Activated CD4-positive, alpha-beta T cell treated with anti-CD3 and anti-CD28 coated beads, Interleukin-2, amount 10 ng/mL, durations not matched to agents 24 days and 14 days (primary cell): ENCODE results near the gene SLC13A1. TPM values are rescaled to one million over a fixed set of nuclear protein-coding genes. Genes with fewer than 3 reads are reported as not detected.
"Not testable (repeated sequence)": the region's sequence is repeated elsewhere in the genome, so short reads cannot be mapped to it uniquely, and the experiment has no call there.

Experiments
- DNase-seq: peaks from one replicate; pipeline ENCODE4 v3.0.0; 2022
- H3K27ac Mint-ChIP-seq: one replicate; pipeline ENCODE4 v1.8.0; 2022; ENCODE audit warnings: mild to moderate bottlenecking, mixed read lengths
- H3K27me3 Mint-ChIP-seq: one replicate; pipeline ENCODE4 v1.8.0; 2022; ENCODE audit warnings: mixed read lengths
- H3K36me3 Mint-ChIP-seq: one replicate; pipeline ENCODE4 v1.8.0; 2022; ENCODE audit warnings: low read depth, mild to moderate bottlenecking, mixed read lengths
- H3K4me1 Mint-ChIP-seq: one replicate; pipeline ENCODE4 v1.8.0; 2021; ENCODE audit warnings: mixed read lengths
- H3K4me3 Mint-ChIP-seq: one replicate; pipeline ENCODE4 v1.8.0; 2022; ENCODE audit warnings: mild to moderate bottlenecking, moderate library complexity, mixed read lengths
- H3K9me3 Mint-ChIP-seq: one replicate; pipeline ENCODE4 v1.8.0; 2021; ENCODE audit warnings: mixed read lengths
- intact Hi-C: fragments of 100-400 bp; cut with micrococcal nuclease; formaldehyde crosslinking; loops from one replicate; pipeline ENCODE4 v1.15.1; 2023
- total RNA-seq: library from RNA; stranded (reverse); gene quantifications from 2 replicates; pipeline ENCODE4 v1.2.3, GENCODE V29; 2022

SLC13A1 gene
- total RNA-seq, 1 donor from 2014 or later, result not detected

DNA sequence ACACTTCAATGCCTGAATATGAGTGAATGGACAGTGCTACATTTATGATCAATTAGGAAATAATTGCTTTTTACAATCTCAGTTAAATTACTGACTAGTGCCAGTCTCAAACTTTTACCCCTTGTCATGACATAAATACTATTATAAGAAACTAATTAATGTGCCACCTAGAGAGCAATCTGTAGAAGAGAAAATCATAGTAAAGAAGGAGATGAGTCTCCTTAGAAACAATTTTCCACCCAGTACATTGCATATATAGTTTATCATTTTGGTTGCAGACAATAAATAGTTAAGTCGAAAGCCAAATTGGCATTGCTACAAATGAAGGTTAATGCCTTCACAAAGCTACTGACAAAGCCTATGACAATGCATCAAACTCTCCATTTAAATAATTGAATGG, 68.6 kb downstream of the SLC13A1 start:
- Mint-ChIP-seq H3K36me3 (no peaks in the 10 kb centered on the region), H3K27me3 (no peaks in the 10 kb centered on the region), H3K27ac (no peak overlapping the region), H3K4me1 (no peaks in the 10 kb centered on the region), H3K4me3 (no peak overlapping the region), H3K9me3 (no peaks in the 10 kb centered on the region)
- intact Hi-C loops, result no loop called here
- DNase-seq, result no peak

DNA sequence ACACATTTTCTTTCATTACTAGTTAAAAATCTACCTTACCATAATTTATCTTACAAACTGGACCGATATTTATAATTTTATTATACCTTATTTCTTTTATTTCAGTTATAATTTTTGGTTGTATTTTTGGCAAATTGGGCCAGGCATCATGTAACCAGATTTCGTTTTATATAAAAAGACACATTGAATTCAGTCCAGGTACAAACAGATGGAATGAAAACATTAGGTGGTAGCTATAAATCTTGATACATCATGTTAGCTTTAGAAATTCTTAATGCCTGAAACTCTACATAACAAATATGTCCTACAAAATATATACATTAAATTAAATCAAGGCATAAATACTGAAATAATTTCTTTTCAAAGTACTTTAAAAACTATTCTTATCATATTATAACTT, 73.1 kb downstream of the SLC13A1 start:
- Mint-ChIP-seq H3K36me3 (no peaks in the 10 kb centered on the region), H3K4me3 (no peak overlapping the region), H3K9me3 (no peaks in the 10 kb centered on the region), H3K4me1 (no peaks in the 10 kb centered on the region), H3K27me3 (no peaks in the 10 kb centered on the region), H3K27ac (no peak overlapping the region)
- intact Hi-C loops, result no loop called here
- DNase-seq, result no peak

DNA sequence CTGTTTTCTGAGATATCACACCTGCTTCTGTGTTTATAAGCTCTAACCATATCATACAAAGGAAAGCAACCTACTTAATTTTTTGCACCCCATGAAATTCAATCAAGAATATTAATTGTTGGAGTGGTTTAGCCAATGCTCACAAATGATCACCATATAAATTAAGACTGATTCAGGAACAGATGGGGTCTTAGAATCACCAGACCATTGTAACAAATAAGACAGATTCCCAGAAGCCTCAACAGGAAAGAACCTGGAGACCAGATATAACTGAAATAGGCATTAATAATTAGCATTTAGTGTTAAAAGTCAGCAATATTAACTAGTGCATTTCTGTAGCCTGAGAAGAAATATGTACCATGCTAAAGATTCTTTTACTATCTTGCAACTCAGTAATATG, 73.6 kb downstream of the SLC13A1 start:
- DNase-seq, result no peak
- Mint-ChIP-seq H3K27ac (no peak overlapping the region), H3K27me3 (no peaks in the 10 kb centered on the region), H3K36me3 (no peaks in the 10 kb centered on the region), H3K4me1 (no peaks in the 10 kb centered on the region), H3K9me3 (no peaks in the 10 kb centered on the region), H3K4me3 (no peak overlapping the region)
- intact Hi-C loops, result no loop called here

DNA sequence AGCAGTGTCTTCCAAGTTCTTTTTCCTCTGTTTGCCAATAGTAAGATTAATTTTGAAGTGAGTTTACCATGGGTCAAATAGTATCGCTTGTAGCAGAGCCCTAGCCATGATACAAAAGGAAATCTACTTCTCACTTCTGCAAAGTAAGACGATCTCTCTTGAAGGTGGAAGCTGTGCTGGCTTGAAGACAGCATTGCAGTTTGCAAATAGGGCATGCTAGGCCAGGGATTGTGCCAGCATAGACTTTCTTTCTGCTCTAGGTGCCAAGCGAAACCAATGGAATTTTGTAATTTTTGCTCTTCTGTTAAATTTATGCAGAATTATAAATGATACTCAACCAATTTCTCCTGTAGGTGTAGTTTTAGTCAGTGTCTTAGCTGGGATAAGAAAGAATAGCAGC, 74.5 kb downstream of the SLC13A1 start:
- Mint-ChIP-seq H3K4me3 (no peak overlapping the region), H3K27me3 (no peaks in the 10 kb centered on the region), H3K36me3 (no peaks in the 10 kb centered on the region), H3K4me1 (no peaks in the 10 kb centered on the region), H3K9me3 (no peaks in the 10 kb centered on the region), H3K27ac (no peak overlapping the region)
- intact Hi-C loops, result no loop called here
- no peak for DNase-seq

DNA sequence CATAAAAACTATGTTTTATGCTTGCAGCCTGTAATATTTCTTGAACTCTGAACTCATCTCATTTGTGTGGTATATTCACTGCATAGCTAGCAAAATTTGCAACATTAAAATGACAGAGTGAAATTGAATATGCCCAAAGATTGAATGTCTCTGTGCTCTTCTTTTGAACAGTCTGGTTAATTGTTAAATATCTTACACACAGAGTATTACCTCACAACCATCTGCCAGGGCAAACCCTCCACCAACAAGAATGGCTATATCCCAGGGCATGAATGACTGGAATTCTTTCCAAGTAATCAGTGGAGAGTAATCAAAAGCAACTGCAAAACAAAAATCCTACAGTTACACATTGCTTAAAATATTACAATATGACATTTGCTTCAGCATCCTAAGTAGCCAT, 76.9 kb downstream of the SLC13A1 start:
- intact Hi-C loops, result no loop called here
- no peak for DNase-seq

DNA sequence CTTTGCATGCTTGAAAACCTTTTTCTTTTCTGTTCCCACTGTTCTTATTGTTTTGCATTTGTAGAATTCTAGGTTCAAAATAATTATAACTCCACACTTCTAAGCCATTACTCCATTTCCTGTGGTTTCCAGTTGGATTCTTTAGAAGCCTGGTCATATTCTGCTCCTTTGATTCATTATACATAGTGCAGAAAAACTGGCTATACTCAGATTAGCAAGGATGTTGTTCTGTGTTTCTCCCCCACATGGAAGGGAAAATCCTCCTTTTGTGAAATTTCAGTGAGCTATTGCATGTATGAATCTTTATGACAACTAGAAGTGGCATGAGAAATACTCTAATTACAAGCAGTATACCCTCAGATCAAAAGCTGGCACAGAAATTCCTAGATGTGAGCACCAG, 79.5 kb downstream of the SLC13A1 start:
- DNase-seq, result no peak
- H3K4me1 Mint-ChIP-seq, result no peaks in the 10 kb centered on the region
- no peak overlapping the region for H3K4me3 Mint-ChIP-seq
- H3K27ac Mint-ChIP-seq, result no peak overlapping the region
- intact Hi-C loops, result no loop called here
- no peaks in the 10 kb centered on the region for H3K27me3 Mint-ChIP-seq
- H3K36me3 Mint-ChIP-seq, result no peaks in the 10 kb centered on the region
- no peaks in the 10 kb centered on the region for H3K9me3 Mint-ChIP-seq

More for the DNA sequence above, 76.9 kb downstream of the SLC13A1 start:
- no peaks in the 10 kb centered on the region for H3K9me3 Mint-ChIP-seq
- no peaks in the 10 kb centered on the region for H3K36me3 Mint-ChIP-seq
- H3K4me1 Mint-ChIP-seq, result no peaks in the 10 kb centered on the region
- no peak overlapping the region for H3K4me3 Mint-ChIP-seq
- no peaks in the 10 kb centered on the region for H3K27me3 Mint-ChIP-seq
- H3K27ac Mint-ChIP-seq, result no peak overlapping the region

DNA sequence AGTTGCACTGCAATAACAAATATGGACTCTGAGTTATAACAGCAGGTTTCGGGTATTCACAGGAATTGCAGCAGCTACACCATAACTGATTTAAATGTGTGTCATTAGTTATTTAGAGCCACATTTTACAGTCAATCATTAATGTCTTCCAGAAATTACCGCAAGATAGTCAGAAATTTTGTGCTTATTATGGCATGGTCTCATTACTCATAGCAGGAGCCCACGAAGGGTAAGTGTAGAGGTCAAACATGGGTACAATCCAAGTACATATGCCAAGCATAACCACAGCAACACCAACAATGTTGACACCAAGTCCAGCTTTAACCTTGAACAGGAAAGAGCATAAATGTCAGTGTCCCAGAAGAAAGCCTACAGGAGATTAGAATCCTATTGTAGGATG, 84.4 kb downstream of the SLC13A1 start:
- Mint-ChIP-seq H3K27me3 (no peaks in the 10 kb centered on the region), H3K9me3 (no peaks in the 10 kb centered on the region), H3K27ac (no peak overlapping the region), H3K4me3 (no peak overlapping the region), H3K36me3 (no peaks in the 10 kb centered on the region), H3K4me1 (no peaks in the 10 kb centered on the region)
- intact Hi-C loops, result no loop called here
- DNase-seq, result no peak

DNA sequence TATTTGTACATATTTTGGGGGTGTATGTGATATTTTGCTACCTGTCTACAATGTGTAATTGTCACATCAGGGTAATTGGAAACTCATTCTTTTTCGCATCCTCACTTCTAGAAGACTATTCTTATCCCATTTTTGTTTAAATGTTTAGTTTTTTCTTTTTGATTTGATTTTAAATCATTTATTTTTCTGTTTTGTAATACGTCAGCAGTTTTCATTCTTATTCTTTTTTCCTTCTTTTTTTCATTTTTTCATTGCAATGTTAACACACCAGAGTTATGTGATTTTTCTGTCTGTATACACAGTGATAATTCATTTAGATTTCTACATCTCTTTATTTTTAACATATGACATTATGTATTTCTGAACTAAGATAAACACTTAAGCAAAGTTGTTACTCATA, 85.5 kb downstream of the SLC13A1 start:
- Mint-ChIP-seq H3K4me3 (no peak overlapping the region), H3K4me1 (no peaks in the 10 kb centered on the region), H3K27ac (no peak overlapping the region), H3K9me3 (no peaks in the 10 kb centered on the region), H3K27me3 (no peaks in the 10 kb centered on the region), H3K36me3 (no peaks in the 10 kb centered on the region)
- intact Hi-C loops, result no loop called here
- no peak for DNase-seq

DNA sequence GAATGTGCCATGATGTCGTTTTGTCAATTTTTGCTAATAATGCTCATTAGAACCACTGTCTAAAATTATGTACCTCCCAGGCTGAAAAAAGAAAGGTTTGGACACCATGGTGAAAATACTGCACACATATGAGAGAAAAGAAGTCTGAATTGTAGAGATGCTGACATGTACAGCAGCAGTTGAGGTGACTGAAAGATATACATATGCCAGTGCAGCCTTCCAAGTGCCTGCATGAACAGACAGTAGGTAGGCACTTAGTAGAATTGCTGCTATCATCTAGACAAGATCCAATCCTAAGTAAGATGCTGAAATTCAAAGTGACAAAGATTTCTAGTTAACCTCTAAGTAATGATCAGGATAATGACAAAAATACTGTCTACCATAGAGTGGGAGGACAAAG, 86.9 kb downstream of the SLC13A1 start:
- H3K4me3 Mint-ChIP-seq, result no peak overlapping the region
- no peak overlapping the region for H3K27ac Mint-ChIP-seq
- no peaks in the 10 kb centered on the region for H3K27me3 Mint-ChIP-seq
- no peaks in the 10 kb centered on the region for H3K4me1 Mint-ChIP-seq
- no peak for DNase-seq
- H3K9me3 Mint-ChIP-seq, result no peaks in the 10 kb centered on the region
- intact Hi-C loops, result no loop called here
- H3K36me3 Mint-ChIP-seq, result no peaks in the 10 kb centered on the region

DNA sequence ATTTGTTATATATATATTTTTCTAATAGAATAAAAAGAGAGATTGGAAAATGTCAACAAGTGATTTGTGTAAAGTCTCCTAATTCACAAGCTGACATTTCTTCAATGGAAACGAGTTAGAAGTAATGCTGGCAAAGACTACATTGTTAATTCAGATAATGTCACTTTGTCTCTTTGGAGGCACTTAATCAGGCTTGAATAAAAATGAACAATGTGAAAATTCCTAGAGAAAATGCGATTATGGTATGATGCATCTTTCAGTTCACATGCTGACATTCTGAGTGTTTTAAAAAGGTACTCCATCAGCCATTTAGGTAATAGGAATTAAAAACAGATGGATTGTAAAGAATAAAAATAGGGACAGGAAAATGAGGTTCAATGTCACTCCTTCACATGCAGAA, 100.1 kb downstream of the SLC13A1 start:
- DNase-seq, result no peak
- Mint-ChIP-seq H3K4me1 (no peaks in the 10 kb centered on the region), H3K27ac (no peak overlapping the region), H3K36me3 (no peaks in the 10 kb centered on the region), H3K4me3 (no peak overlapping the region), H3K9me3 (no peaks in the 10 kb centered on the region), H3K27me3 (no peaks in the 10 kb centered on the region)
- intact Hi-C loops, result no loop called here

DNA sequence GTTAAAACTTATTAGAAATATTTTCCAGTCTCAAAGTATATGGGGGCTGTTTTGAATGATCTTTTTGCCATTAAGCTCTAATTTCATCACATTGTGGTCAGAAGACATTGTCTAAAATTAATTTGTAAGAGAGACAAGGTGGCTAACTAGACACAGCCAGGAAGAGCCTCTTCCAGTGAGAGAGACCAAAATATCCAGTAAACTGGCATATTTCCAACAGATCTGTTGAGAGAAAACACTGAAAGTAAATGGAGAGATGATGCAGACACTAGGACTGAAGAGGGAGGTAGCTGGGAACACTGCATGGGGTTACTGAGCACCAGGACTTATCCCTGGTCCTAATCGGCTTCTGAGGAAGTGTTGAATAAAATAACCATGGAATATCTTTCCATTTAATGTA, 102.8 kb downstream of the SLC13A1 start:
- no peaks in the 10 kb centered on the region for H3K36me3 Mint-ChIP-seq
- intact Hi-C loops, result no loop called here
- H3K4me1 Mint-ChIP-seq, result no peaks in the 10 kb centered on the region
- no peaks in the 10 kb centered on the region for H3K9me3 Mint-ChIP-seq
- H3K4me3 Mint-ChIP-seq, result no peak overlapping the region
- DNase-seq, result no peak
- H3K27me3 Mint-ChIP-seq, result no peaks in the 10 kb centered on the region
- no peak overlapping the region for H3K27ac Mint-ChIP-seq

DNA sequence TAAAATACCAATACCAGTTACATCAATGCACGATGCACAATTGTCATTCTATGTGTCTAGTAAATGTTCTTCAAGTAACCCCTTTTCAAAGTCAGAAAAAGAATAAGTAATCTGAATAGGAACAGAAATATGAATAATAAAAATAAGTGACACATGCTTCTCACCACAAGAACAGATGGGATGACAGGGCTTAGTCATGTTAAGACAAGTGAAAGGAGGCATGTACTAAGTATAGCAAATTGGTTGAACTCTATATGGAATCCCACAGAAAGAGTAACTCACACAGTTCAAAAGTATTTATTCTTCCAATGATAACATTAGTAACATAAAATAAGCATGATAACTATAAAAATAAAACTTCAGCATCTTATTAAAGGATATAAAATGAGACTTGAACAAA, 103.3 kb downstream of the SLC13A1 start:
- H3K27me3 Mint-ChIP-seq, result no peaks in the 10 kb centered on the region
- no peak overlapping the region for H3K4me3 Mint-ChIP-seq

DNA sequence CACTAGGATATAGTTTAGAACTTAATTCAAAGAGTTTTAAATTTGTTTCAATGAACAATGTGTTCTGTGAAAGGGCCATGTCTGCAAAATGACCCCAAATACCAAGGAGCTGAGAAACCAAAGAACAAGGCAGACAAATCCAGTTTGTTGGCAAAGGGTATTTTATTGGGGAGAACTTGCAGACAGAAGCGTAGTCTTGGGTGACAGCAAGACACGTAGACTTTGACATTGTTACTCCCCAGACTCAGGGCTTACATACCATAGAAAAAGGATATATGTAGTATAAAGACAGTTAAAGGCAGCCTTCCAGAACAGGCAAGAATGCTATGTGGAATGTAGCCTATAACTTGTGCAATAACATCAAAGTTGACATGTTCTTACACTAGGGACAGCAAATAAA, 109.3 kb downstream of the SLC13A1 start:
- no peak for DNase-seq
- no peak overlapping the region for H3K4me3 Mint-ChIP-seq
- no peaks in the 10 kb centered on the region for H3K36me3 Mint-ChIP-seq
- H3K27me3 Mint-ChIP-seq, result no peaks in the 10 kb centered on the region
- H3K9me3 Mint-ChIP-seq, result no peaks in the 10 kb centered on the region
- H3K4me1 Mint-ChIP-seq, result no peaks in the 10 kb centered on the region
- no peak overlapping the region for H3K27ac Mint-ChIP-seq
- intact Hi-C loops, result no loop called here

More for the DNA sequence above, 103.3 kb downstream of the SLC13A1 start:
- Mint-ChIP-seq H3K36me3 (no peaks in the 10 kb centered on the region), H3K9me3 (no peaks in the 10 kb centered on the region), H3K27ac (no peak overlapping the region), H3K4me1 (no peaks in the 10 kb centered on the region)
- no peak for DNase-seq
- intact Hi-C loops, result no loop called here

DNA sequence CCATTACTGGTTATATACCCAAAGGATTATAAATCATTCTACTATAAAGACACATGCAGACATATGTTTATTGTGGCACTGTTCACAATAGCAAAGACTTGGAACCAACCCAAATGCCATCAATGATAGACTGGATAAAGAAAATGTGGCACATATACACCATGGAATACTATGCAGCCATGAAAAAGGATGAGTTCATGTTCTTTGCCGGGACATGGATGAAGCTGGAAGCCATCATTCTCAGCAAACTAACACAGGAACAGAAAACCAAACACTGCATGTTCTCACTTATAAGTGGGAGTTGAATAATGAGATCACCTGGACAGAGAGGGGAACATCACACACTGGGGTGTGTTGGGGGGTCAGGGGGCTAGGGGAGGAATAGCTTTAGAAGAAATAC, 112.9 kb downstream of the SLC13A1 start:
- H3K4me1 Mint-ChIP-seq, intact Hi-C loops, H3K4me3 Mint-ChIP-seq, H3K27me3 Mint-ChIP-seq, H3K9me3 Mint-ChIP-seq, H3K36me3 Mint-ChIP-seq, DNase-seq, H3K27ac Mint-ChIP-seq: not testable (repeated sequence)

DNA sequence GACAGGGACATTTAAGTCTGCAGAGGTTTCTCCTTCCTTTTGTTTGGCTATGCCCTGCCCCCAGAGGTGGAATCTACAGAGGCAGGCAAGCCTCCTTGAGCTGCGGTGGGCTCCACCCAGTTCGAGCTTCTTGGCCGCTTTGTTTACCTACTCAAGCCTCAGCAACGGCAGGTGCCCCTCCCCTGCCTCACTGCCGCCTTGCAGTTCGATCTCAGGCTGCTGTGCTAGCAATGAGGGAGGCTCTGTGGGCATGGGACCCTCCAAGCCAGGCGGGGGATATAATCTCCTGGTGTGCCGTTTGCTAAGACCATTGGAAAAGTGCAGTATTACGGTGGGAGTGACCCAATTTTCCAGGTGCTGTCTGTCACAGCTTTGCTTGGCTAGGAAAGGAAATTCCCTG, 114.9 kb downstream of the SLC13A1 start:
- H3K9me3 Mint-ChIP-seq, H3K36me3 Mint-ChIP-seq, H3K4me3 Mint-ChIP-seq, intact Hi-C loops, H3K4me1 Mint-ChIP-seq, DNase-seq, H3K27ac Mint-ChIP-seq, H3K27me3 Mint-ChIP-seq: not testable (repeated sequence)

DNA sequence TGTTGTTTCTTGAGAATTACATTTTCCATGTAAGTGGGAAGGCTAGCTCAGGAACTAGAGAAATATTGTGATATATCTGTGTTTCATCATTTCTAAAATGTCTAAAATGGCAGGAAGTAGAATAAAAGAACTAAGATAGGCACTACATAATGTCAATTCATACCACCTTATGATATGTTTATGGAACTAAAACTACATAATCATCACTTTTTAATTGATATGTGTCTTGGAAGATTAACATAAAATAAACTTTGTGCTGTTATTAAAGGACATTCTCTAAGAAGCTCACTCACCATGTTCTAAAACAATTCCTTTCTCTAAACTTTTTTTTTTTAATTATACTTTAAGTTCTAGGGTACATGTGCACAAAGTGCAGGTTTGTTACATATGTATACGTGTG, 120.7 kb downstream of the SLC13A1 start:
- H3K9me3 Mint-ChIP-seq, result no peaks in the 10 kb centered on the region
- H3K4me3 Mint-ChIP-seq, result no peak overlapping the region
- no peaks in the 10 kb centered on the region for H3K27me3 Mint-ChIP-seq
- H3K4me1 Mint-ChIP-seq, result no peaks in the 10 kb centered on the region
- no peaks in the 10 kb centered on the region for H3K36me3 Mint-ChIP-seq
- DNase-seq, result no peak
- intact Hi-C loops, result no loop called here
- H3K27ac Mint-ChIP-seq, result no peak overlapping the region
